GM23338 (cell line): ENCODE measurements around the gene UBE2E2. TPM values are rescaled to one million over a fixed set of nuclear protein-coding genes. Genes with fewer than 3 reads are reported as not detected.

Experiments
- ATAC-seq: fragments of 200-7000 bp; cut with Tn5 transposase; 3 replicates; pipeline ENCODE4 v1.9.1; 2020
- DNase-seq: peaks from one replicate; pipeline ENCODE4 v3.0.0-alpha.2; 2015; ENCODE audit warnings: low spot score
- H2AFZ ChIP-seq: fragments of 200-600 bp; sonication (generic); 2 replicates; pipeline ENCODE4 v1.8.0; 2016; ENCODE audit warnings: antibody characterized with exemption, mild to moderate bottlenecking, moderate library complexity
- H3F3A ChIP-seq: fragments of 200-600 bp; sonication (generic); replicated peaks from 2 replicates; pipeline ENCODE4 v1.8.0; 2017; ENCODE audit warnings: antibody characterized with exemption, mixed run types, low read depth
- H3K27ac ChIP-seq: fragments of 200-600 bp; sonication (generic); 2 replicates; pipeline ENCODE4 v1.6.1; 2016; ENCODE audit warnings: low read depth
- H3K27me3 ChIP-seq: fragments of 200-600 bp; sonication (generic); 2 replicates; pipeline ENCODE4 v1.8.0; 2016; ENCODE audit warnings: mild to moderate bottlenecking, mixed run types, moderate library complexity; ENCODE audit not compliant: insufficient read depth
- H3K36me3 ChIP-seq: fragments of 200-600 bp; sonication (generic); 2 replicates; pipeline ENCODE4 v1.8.0; 2016; ENCODE audit warnings: mild to moderate bottlenecking; ENCODE audit not compliant: insufficient read depth
- H3K4me1 ChIP-seq: fragments of 200-600 bp; sonication (generic); 2 replicates; pipeline ENCODE4 v1.8.0; 2016; ENCODE audit warnings: mild to moderate bottlenecking, moderate library complexity; ENCODE audit not compliant: insufficient read depth
- H3K4me2 ChIP-seq: fragments of 200-600 bp; sonication (generic); 2 replicates; pipeline ENCODE4 v1.7.1; 2017; ENCODE audit warnings: mixed run types
- H3K4me3 ChIP-seq: fragments of 200-600 bp; sonication (generic); 2 replicates; pipeline ENCODE4 v1.6.1; 2016; ENCODE audit warnings: mixed run types
- H3K79me2 ChIP-seq: fragments of 200-600 bp; sonication (generic); replicated peaks from 2 replicates; pipeline ENCODE4 v1.8.0; 2017; ENCODE audit warnings: mild to moderate bottlenecking; ENCODE audit not compliant: insufficient read depth
- H3K9me2 ChIP-seq: fragments of 200-600 bp; sonication (generic); 2 replicates; pipeline ENCODE4 v1.8.0; 2017; ENCODE audit not compliant: insufficient read depth
- H4K20me1 ChIP-seq: fragments of 200-600 bp; sonication (generic); replicated peaks from 2 replicates; pipeline ENCODE4 v1.8.0; 2017; ENCODE audit warnings: mild to moderate bottlenecking; ENCODE audit not compliant: insufficient read depth
- H3K27ac Mint-ChIP-seq: 2 replicates; pipeline ENCODE4 v1.8.0; 2020; ENCODE audit warnings: inconsistent platforms, mild to moderate bottlenecking, moderate library complexity, mixed read lengths
- H3K27me3 Mint-ChIP-seq: 3 replicates; pipeline ENCODE4 v1.8.0; 2022; ENCODE audit warnings: low read depth, mild to moderate bottlenecking, moderate library complexity, mixed read lengths, inconsistent platforms; ENCODE audit not compliant: insufficient read depth, poor library complexity
- H3K36me3 Mint-ChIP-seq: 3 replicates; pipeline ENCODE4 v1.8.0; 2021; ENCODE audit warnings: low read depth, mild to moderate bottlenecking, inconsistent platforms, moderate library complexity, mixed read lengths
- H3K4me1 Mint-ChIP-seq: 3 replicates; pipeline ENCODE4 v1.8.0; 2020; ENCODE audit warnings: mild to moderate bottlenecking, inconsistent platforms, mixed read lengths
- H3K4me3 Mint-ChIP-seq: 3 replicates; pipeline ENCODE4 v1.8.0; 2021; ENCODE audit warnings: moderate library complexity, mild to moderate bottlenecking, inconsistent platforms, mixed read lengths
- H3K9me3 Mint-ChIP-seq: 3 replicates; pipeline ENCODE4 v1.8.0; 2020; ENCODE audit warnings: moderate library complexity, mild to moderate bottlenecking, inconsistent platforms, mixed read lengths
- CREB1 ChIP-seq: fragments of 250-450 bp; sonication (Bioruptor Pico); IDR thresholded peaks from 2 replicates; pipeline ENCODE4 v1.5.0; 2020; ENCODE audit warnings: low read depth, mild to moderate bottlenecking, moderate library complexity
- CTCF ChIP-seq, 2 experiments: fragments of 200-600 bp in 1 of 2; sonication (generic) in 1 of 2; conservative IDR thresholded peaks; 2 replicates each; pipeline versions ENCODE4 v1.5.1 to v1.6.1; 2016 to 2017; ENCODE audit warnings: antibody characterized with exemption in 2 of 2, low read depth in 2 of 2, mild to moderate bottlenecking in 2 of 2, moderate library complexity in 1 of 2
- ETS1 ChIP-seq: IDR thresholded peaks from 2 replicates; pipeline ENCODE4 v1.6.1; 2016; ENCODE audit warnings: antibody characterized with exemption
- EZH2 ChIP-seq: fragments of 200-600 bp; sonication (generic); IDR thresholded peaks from one replicate; pipeline ENCODE4 v1.8.0; 2017; ENCODE audit warnings: antibody characterized with exemption, mild to moderate bottlenecking, low read depth; ENCODE audit not compliant: unreplicated experiment
- EZH2phosphoT487 ChIP-seq: fragments of 200-600 bp; sonication (generic); IDR thresholded peaks from one replicate; pipeline ENCODE4 v1.8.1; 2018; ENCODE audit warnings: antibody characterized with exemption; ENCODE audit not compliant: unreplicated experiment
- JUNB ChIP-seq: IDR thresholded peaks from one replicate; pipeline ENCODE4 v1.6.1; 2016; ENCODE audit warnings: antibody characterized with exemption; ENCODE audit not compliant: unreplicated experiment
- NANOG ChIP-seq: IDR thresholded peaks from 2 replicates; pipeline ENCODE4 v1.6.1; 2016; ENCODE audit warnings: antibody characterized with exemption, borderline replicate concordance
- POLR2AphosphoS5 ChIP-seq: IDR thresholded peaks from 2 replicates; pipeline ENCODE4 v1.6.1; 2016; ENCODE audit warnings: antibody characterized with exemption, low read depth
- REST ChIP-seq: IDR thresholded peaks from one replicate; pipeline ENCODE4 v1.6.1; 2018; ENCODE audit warnings: antibody characterized with exemption; ENCODE audit not compliant: unreplicated experiment
- STAT1 ChIP-seq: IDR thresholded peaks from one replicate; pipeline ENCODE4 v1.6.1; 2016; ENCODE audit warnings: antibody characterized with exemption; ENCODE audit not compliant: unreplicated experiment
- ZNF114 ChIP-seq: fragments of 250-450 bp; sonication (Bioruptor Pico); IDR thresholded peaks from 2 replicates; pipeline ENCODE4 v1.5.0; 2020; ENCODE audit warnings: mild to moderate bottlenecking, moderate library complexity
- ZNF331 ChIP-seq: fragments of 250-450 bp; sonication (Bioruptor Pico); IDR thresholded peaks from 2 replicates; pipeline ENCODE4 v1.5.0; 2020; ENCODE audit warnings: low read depth, mild to moderate bottlenecking, moderate library complexity
- ZNF462 ChIP-seq: fragments of 250-450 bp; sonication (Bioruptor Pico); IDR thresholded peaks from 2 replicates; pipeline ENCODE4 v1.5.0; 2020; ENCODE audit warnings: mild to moderate bottlenecking, moderate library complexity
- polyA plus RNA-seq: library from polyadenylated mRNA; unstranded; fragments of >200 nt; fragmentation: Nextera tagmentation; extraction: Ambion mirVana; gene quantifications from 2 replicates; pipeline ENCODE4 v1.2.1, GENCODE V29; 2016
- total RNA-seq: library from RNA; depleted of rRNA; stranded (reverse); fragments of >200 nt; shearing (Covaris generic); gene quantifications from 2 replicates; pipeline ENCODE4 v1.2.3, GENCODE V29; 2014

The UBE2E2 gene
- total and polyA plus RNA-seq, 2 experiments from 2014 or later: 86.9 to 169 TPM

- H3K4me3 ChIP-seq: no peak overlapping the region
- DNase-seq (no peak), ATAC-seq (no peak)
- no peak overlapping the region for H3K4me2 ChIP-seq
- no peaks in the 10 kb centered on the region for H3K27me3 Mint-ChIP-seq
- peaks cover 3% of the 10 kb centered on the region; the same call in 1 of the 2 replicates for H4K20me1 ChIP-seq
- H3K27me3 ChIP-seq: no peaks in the 10 kb centered on the region
- H3K4me3 Mint-ChIP-seq: no peak overlapping the region
- peaks cover 16% of the 10 kb centered on the region for H3K4me1 Mint-ChIP-seq
- H3K27ac ChIP-seq: no peak overlapping the region
- H3F3A ChIP-seq: no peaks in the 10 kb centered on the region
- H3K36me3 ChIP-seq: no peaks in the 10 kb centered on the region
- no peaks in the 10 kb centered on the region for H3K9me2 ChIP-seq
- H3K79me2 ChIP-seq: peaks cover 55% of the 10 kb centered on the region
- H2AFZ ChIP-seq: no peak overlapping the region
- peaks cover 3% of the 10 kb centered on the region; the same call in 1 of the 3 replicates for H3K9me3 Mint-ChIP-seq
- TF ChIP-seq POLR2AphosphoS5 (no peak), CREB1 (CRISPR knock-in tag) (no peak), JUNB (no peak), STAT1 (no peak), ZNF114 (no peak), REST (no peak), CTCF (conservative IDR thresholded peaks at IDR 0.05; ENCODE audit: low read depth in 2 of 2) (no peak), NANOG (no peak), EZH2 (no peak), ZNF462 (CRISPR knock-in tag) (no peak), ETS1 (no peak), ZNF331 (CRISPR knock-in tag) (no peak), EZH2phosphoT487 (no peak)
- no peak overlapping the region for H3K27ac Mint-ChIP-seq
- H3K4me1 ChIP-seq: peaks cover 8% of the 10 kb centered on the region; the same call in 1 of the 2 replicates
- no peaks in the 10 kb centered on the region for H3K36me3 Mint-ChIP-seq
Observed at GRCh38 chr3:23330568-23330967, 127.4 kb downstream of the UBE2E2 start.
